GM21360 (cell line): ENCODE data around the gene DDX23.
"Not testable (repeated sequence)": the region's sequence is repeated elsewhere in the genome, so short reads cannot be mapped to it uniquely, and the experiment has no call there.

ENCODE experiments used
- ATAC-seq: cut with Tn5 transposase; IDR thresholded peaks from one replicate; pipeline ENCODE4 v1.9.1; 2021; ENCODE audit warnings: mild to moderate bottlenecking, moderate library complexity; ENCODE audit not compliant: unreplicated experiment

DDX23 gene

GRCh38 chr12:48851883-48852733 lies at the start of gene DDX23:
DDX23 (minus strand) TSS chr12:48852163; CDS start chr12:48845782, 6,381 bp downstream.
- peak; percentile 96 for ATAC-seq

GRCh38 chr12:48901278-48901677 lies 49.3 kb upstream of the DDX23 start:
- ATAC-seq: peak; percentile 51

DNA sequence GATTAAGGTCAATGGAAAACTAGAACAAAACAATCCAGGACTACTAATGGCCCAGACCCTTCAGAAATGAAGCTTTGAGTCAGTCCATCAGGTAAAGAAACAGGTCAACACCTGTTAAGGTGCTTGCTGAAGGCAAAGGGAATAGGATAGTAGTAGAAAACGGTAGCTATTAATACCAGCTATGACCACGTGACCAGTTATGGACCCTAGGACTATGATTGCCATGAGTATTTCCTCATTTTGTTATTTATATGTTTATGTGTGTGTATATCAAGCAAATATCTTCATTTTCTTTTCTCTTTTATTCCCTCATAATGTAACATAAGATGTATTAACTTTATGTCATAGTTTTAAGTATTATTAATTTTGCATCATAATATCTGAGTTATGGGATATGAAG lies 47.7 kb upstream of the DDX23 start:
- no peak for ATAC-seq

GRCh38 chr12:48894271-48894670 lies 42.3 kb upstream of the DDX23 start:
- no peak for ATAC-seq

- ATAC-seq: no peak
These were observed 38.9 kb upstream of the DDX23 start for GRCh38 chr12:48890657-48891418.

GRCh38 chr12:48889679-48890078 lies 37.7 kb upstream of the DDX23 start:
- ATAC-seq: no peak

DNA sequence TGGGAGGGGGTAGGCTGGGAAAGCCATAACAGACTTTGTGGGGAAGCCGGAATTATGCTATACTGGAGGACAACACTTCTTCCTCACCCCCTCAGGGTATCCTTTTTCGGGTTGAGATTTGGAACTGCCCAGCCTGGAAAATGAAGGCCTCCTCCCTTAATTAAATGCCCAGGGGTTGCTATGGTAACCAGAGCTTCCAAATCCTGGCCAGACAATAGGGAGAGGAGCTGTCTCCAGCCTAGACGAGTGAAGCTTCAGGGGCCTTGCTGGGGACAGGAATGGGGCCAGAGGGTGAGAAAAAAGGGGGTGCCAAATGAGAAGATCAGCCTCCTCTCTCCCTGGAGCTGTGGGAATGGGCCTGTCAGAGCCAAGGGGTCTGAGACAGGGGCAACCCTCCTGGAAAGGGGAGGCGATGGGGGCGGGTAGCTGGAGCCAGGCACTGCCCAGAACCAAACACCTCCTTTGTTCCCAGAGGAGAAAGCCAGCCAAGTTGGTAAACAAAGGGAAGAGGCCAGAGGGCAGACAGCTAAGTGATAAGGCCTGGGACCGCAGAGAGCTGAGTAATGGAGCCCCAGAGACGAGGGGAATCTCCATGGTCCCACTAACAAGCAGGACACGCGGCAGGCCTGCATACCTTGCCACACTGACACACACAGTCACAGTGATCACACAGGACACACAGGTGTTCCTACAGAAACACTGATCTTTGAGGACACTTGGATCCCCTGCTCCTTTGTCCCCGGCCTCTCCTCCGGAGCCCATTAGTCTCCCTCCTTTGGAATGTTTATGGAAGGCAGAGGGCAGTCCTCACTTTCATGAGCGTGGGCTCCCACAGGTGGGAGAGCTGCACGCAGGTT lies 31.6 kb upstream of the DDX23 start:
- no peak for ATAC-seq

DNA sequence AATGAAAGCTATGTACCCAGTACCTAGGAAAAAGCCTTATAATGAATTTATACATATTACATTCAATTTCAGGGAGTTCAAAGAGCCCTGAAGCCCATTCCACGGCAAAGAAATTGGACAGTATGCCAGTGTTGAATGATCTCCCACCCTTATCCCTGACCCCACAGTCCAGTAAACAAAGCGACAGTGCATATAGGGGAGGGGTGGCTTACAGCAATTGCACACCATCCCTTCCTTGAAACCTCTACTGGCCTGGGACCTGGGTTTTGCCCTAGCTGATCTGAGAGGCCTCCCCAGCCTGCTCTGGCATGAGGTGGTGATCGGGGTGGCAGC lies 31.0 kb upstream of the DDX23 start:
- no peak for ATAC-seq

DNA sequence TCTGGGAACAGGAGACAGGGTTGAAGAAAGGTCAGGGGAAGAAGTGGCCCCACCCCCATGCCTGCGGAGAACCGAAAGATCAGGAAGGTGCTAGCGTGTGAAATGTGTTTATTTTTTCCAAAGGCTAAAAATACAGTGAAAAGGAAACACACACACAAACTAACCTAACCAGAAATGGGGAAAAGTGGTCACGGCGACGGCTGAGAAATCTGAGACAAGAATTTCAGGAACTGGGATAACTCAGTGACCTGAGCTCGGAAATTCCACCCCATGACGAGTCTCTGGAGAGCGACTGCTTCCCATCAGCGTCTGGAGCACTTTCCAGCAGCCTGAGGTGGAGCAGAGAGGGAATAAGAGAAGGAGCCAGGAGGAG lies 30.3 kb upstream of the DDX23 start:
- ATAC-seq: no peak

DNA sequence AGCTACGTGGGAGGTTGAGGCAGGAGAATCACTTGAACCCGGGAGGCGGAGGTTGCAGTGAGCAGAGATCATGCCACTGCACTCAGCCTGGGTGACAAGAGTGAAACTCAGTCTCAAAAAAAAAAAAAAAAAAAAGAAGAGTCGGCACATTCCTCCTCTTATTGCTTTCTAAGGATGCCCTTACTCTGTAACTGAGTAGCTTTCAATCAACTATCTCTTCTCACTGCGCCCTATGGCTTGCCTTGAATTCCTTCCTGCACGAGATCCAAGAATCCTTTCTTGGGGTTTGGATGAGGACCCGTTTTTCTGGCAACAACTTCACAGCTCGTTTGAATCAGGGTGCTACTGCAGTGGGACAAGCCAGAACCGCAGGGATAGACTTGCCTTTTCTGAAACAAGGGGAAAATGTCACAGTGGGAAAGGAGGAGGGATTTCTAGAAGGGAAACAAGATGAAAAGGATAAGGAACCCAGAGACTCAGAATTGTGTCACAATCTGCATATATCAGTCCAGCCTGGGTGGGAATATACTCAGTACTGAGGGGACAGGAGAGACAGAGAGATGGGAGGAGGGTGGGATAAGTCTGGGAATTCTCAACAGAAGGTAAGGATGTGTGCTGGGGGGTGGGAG lies 29.8 kb upstream of the DDX23 start:
- no peak for ATAC-seq

- ATAC-seq: no peak
These were observed 28.7 kb upstream of the DDX23 start for GRCh38 chr12:48880647-48881046.

DNA sequence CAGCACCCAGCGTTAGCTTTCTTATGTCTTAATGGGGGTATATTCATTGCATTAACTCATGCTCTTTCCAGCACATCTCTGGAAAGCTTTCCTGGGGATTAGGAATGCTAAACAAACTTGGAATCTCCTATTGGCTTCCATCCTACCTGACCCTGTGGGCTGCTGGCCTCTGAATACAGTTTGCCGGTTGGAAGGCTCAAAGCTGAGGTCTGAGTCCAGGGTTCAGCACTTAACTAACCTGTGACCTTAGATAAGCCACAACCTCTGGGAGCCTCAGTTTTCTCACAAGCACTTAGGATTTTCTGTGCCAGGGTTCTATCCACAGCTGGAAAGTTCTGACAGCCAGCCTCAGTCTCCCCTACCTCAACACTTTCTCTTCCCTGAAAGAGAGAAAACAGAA lies 26.6 kb upstream of the DDX23 start:
- no peak for ATAC-seq

- no peak for ATAC-seq
These were observed 24.1 kb upstream of the DDX23 start for GRCh38 chr12:48875944-48876515.

GRCh38 chr12:48873534-48873933 lies 21.6 kb upstream of the DDX23 start:
- ATAC-seq: not testable (repeated sequence)

GRCh38 chr12:48873096-48873495 lies 21.1 kb upstream of the DDX23 start:
- ATAC-seq: no peak

DNA sequence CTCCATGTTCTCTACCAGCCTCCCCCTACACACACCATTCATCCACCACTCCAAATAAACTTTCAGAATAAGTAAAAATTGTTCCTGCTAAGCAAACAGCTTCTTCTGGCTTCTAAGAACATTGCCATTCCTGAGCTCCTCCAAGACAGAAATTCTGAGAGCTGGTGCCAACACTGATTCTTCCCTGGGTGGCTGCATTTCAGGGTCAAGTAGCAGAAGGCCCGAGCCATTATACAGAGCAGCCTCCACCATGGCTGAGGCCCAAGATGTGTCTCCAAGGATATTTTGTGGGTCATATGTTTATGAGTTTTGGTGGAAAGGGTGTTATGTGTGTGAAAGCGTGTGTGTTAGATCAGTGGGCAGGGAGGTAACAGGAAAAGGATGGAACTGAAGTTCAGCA lies 17.2 kb upstream of the DDX23 start:
- ATAC-seq: no peak

GRCh38 chr12:48868451-48868850 lies 16.5 kb upstream of the DDX23 start:
- no peak for ATAC-seq

GRCh38 chr12:48866052-48866711 lies 14.2 kb upstream of the DDX23 start:
- ATAC-seq: no peak

DNA sequence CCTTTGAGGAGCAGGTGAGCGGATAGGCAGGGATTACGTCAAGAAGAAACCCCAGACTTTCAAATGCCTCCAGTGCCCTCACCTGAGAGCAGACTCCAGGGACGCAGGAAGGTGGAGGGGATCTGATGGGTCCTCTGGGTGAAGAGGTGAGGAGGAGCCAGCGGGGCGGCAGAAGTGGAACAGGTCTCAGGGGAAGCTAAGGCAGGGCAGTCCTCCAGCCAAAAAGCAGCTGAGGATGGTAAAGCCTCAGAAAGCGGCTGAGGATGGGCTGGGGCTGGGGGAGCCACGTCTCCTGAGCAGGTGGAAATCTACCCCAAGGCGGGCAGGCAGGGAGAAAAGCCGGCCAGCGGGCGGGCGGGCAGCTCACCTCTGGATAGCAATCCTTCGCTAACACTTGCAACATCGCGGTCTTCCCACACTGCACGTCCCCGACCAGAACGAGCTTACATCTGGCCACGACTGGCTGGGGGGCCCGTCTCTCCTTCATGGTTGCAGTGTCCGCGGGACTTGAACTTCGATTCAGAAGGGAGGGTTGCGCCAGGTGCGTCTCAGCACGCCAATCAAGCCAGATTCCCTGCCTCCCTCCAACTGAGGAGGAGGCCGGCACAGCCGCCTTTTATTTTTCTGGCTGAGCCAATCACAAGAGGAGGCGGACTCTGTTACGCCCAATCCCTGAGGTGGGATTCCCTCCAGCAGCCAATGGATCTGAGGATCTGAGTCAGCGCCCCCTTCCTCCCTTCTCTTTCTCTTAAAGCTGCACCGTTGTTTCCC lies 13.5 kb upstream of the DDX23 start, which contains the start of gene RND1:
RND1 (minus strand) TSS at position 590 of the 771 bp plus-strand sequence; CDS start at position 487, 103 bp downstream.
- ATAC-seq: peak; percentile 82
